ENCODE results near the gene HAX1. TPM values are rescaled to one million over a fixed set of nuclear protein-coding genes. Genes with fewer than 3 reads are reported as not detected.

Gene HAX1
- total and polyA plus RNA-seq, 10 of the 15 experiments (the other 5 are each of a cell fraction or from before 2014, with no cell fraction given): 95.3 to 288 (median 147) TPM

DNA sequence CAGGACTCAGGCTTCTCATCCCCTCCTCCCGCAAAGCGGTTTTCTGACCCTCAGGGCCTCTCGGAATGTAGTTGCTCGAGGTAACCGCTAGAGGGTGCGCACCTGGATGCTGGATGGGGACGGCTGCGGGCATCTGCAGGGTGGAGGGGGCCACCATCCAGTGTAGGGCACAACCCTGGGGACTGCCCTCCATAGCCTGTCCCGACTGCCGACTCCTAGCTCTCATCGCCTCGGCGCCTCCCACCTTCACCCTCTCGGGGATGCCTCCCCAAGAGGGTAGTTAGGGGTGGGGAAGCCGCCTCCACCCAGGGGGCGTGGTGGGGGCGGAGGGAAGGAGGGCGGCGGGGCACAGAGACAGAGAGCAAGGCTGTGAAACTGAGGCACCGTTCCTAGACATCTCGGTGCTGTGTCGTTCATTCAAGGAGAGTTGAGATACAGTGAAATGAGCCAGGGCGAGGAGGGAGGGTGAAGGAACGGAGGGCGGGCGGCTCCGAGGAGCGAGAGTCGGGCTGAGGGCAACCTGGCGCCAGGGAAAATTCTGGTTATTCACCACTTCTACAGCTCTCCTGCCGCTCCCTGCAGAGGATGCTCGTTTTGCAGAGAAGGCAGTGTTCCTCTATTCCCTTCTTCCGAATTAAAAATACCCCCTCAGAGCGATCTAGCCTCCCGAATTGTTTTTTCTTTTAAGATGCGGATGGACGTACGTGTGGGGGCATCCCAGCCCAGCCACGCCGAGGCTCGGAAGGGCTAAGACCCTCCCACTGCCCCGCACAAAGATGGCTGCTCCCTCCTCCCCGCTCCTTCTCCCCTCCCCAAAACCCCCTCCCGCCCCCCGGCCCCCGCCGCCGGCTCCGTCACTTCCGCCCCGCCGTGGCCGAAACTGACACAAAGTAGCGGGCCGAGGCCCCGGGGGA, 52.5 kb downstream of the HAX1 start, which contains the start of gene ATP8B2 (continued):
- TF ChIP-seq HDAC2 (IDR thresholded peaks at IDR 0.05): no peak
- TF ChIP-seq PAX5 (IDR thresholded peaks at IDR 0.05; ENCODE audit: borderline replicate concordance, low read depth, low read length): no peak
- TF ChIP-seq HDGF (IDR thresholded peaks at IDR 0.05): 0 out of 2 replicates have a peak, but pooled peaks have one; percentile 37
- TF ChIP-seq, protein P1, sequence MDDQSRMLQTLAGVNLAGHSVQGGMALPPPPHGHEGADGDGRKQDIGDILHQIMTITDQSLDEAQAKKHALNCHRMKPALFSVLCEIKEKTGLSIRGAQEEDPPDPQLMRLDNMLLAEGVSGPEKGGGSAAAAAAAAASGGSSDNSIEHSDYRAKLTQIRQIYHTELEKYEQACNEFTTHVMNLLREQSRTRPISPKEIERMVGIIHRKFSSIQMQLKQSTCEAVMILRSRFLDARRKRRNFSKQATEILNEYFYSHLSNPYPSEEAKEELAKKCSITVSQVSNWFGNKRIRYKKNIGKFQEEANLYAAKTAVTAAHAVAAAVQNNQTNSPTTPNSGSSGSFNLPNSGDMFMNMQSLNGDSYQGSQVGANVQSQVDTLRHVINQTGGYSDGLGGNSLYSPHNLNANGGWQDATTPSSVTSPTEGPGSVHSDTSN (IDR thresholded peaks at IDR 0.05; ENCODE audit: insufficient replicate concordance, low read depth, low read length): no peak
- TF ChIP-seq, protein P2, sequence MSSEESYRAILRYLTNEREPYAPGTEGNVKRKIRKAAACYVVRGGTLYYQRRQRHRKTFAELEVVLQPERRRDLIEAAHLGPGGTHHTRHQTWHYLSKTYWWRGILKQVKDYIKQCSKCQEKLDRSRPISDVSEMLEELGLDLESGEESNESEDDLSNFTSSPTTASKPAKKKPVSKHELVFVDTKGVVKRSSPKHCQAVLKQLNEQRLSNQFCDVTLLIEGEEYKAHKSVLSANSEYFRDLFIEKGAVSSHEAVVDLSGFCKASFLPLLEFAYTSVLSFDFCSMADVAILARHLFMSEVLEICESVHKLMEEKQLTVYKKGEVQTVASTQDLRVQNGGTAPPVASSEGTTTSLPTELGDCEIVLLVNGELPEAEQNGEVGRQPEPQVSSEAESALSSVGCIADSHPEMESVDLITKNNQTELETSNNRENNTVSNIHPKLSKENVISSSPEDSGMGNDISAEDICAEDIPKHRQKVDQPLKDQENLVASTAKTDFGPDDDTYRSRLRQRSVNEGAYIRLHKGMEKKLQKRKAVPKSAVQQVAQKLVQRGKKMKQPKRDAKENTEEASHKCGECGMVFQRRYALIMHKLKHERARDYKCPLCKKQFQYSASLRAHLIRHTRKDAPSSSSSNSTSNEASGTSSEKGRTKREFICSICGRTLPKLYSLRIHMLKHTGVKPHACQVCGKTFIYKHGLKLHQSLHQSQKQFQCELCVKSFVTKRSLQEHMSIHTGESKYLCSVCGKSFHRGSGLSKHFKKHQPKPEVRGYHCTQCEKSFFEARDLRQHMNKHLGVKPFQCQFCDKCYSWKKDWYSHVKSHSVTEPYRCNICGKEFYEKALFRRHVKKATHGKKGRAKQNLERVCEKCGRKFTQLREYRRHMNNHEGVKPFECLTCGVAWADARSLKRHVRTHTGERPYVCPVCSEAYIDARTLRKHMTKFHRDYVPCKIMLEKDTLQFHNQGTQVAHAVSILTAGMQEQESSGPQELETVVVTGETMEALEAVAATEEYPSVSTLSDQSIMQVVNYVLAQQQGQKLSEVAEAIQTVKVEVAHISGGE (CRISPR knock-in tag; IDR thresholded peaks at IDR 0.05): no peak
- TF ChIP-seq RB1 (IDR thresholded peaks at IDR 0.05; ENCODE audit: borderline replicate concordance): 0 out of 2 replicates have a peak, but pooled peaks have one; percentile 37
- TF ChIP-seq, protein P3, sequence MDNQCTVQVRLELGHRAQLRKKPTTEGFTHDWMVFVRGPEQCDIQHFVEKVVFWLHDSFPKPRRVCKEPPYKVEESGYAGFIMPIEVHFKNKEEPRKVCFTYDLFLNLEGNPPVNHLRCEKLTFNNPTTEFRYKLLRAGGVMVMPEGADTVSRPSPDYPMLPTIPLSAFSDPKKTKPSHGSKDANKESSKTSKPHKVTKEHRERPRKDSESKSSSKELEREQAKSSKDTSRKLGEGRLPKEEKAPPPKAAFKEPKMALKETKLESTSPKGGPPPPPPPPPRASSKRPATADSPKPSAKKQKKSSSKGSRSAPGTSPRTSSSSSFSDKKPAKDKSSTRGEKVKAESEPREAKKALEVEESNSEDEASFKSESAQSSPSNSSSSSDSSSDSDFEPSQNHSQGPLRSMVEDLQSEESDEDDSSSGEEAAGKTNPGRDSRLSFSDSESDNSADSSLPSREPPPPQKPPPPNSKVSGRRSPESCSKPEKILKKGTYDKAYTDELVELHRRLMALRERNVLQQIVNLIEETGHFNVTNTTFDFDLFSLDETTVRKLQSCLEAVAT (IDR thresholded peaks at IDR 0.05): 0 out of 2 replicates have a peak, but pooled peaks have one; percentile 34
- TF ChIP-seq, protein P4, sequence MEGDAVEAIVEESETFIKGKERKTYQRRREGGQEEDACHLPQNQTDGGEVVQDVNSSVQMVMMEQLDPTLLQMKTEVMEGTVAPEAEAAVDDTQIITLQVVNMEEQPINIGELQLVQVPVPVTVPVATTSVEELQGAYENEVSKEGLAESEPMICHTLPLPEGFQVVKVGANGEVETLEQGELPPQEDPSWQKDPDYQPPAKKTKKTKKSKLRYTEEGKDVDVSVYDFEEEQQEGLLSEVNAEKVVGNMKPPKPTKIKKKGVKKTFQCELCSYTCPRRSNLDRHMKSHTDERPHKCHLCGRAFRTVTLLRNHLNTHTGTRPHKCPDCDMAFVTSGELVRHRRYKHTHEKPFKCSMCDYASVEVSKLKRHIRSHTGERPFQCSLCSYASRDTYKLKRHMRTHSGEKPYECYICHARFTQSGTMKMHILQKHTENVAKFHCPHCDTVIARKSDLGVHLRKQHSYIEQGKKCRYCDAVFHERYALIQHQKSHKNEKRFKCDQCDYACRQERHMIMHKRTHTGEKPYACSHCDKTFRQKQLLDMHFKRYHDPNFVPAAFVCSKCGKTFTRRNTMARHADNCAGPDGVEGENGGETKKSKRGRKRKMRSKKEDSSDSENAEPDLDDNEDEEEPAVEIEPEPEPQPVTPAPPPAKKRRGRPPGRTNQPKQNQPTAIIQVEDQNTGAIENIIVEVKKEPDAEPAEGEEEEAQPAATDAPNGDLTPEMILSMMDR (IDR thresholded peaks at IDR 0.05 in 2 of 3, conservative IDR thresholded peaks at IDR 0.05 in 1 of 3; ENCODE audit: control insufficient read depth in 2 of 3, extremely low read depth in 1 of 3, insufficient read depth in 1 of 3, low read depth in 3 of 3, low read length in 3 of 3): peak; percentile 92 to 94 (median 92)
- TF ChIP-seq, protein P5, sequence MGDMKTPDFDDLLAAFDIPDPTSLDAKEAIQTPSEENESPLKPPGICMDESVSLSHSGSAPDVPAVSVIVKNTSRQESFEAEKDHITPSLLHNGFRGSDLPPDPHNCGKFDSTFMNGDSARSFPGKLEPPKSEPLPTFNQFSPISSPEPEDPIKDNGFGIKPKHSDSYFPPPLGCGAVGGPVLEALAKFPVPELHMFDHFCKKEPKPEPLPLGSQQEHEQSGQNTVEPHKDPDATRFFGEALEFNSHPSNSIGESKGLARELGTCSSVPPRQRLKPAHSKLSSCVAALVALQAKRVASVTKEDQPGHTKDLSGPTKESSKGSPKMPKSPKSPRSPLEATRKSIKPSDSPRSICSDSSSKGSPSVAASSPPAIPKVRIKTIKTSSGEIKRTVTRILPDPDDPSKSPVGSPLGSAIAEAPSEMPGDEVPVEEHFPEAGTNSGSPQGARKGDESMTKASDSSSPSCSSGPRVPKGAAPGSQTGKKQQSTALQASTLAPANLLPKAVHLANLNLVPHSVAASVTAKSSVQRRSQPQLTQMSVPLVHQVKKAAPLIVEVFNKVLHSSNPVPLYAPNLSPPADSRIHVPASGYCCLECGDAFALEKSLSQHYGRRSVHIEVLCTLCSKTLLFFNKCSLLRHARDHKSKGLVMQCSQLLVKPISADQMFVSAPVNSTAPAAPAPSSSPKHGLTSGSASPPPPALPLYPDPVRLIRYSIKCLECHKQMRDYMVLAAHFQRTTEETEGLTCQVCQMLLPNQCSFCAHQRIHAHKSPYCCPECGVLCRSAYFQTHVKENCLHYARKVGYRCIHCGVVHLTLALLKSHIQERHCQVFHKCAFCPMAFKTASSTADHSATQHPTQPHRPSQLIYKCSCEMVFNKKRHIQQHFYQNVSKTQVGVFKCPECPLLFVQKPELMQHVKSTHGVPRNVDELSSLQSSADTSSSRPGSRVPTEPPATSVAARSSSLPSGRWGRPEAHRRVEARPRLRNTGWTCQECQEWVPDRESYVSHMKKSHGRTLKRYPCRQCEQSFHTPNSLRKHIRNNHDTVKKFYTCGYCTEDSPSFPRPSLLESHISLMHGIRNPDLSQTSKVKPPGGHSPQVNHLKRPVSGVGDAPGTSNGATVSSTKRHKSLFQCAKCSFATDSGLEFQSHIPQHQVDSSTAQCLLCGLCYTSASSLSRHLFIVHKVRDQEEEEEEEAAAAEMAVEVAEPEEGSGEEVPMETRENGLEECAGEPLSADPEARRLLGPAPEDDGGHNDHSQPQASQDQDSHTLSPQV (IDR thresholded peaks at IDR 0.05): 0 out of 2 replicates have a peak, but pooled peaks have one; percentile 12
- no peak for TF ChIP-seq JUND (IDR thresholded peaks at IDR 0.05; ENCODE audit: low read depth, low read length)
- TF ChIP-seq BMI1 (IDR thresholded peaks at IDR 0.05; ENCODE audit: borderline replicate concordance): no peak
- TF ChIP-seq POLR2AphosphoS2 (IDR thresholded peaks at IDR 0.05; ENCODE audit: low read depth, low read length): no peak
- TF ChIP-seq MEF2B (IDR thresholded peaks at IDR 0.05; ENCODE audit: partially characterized antibody, poor library complexity, severe bottlenecking): peak; percentile 36
